HG03135 (cell line): Measurements from ENCODE around the gene GDPD5.

Source experiments
- ATAC-seq: cut with Tn5 transposase; IDR thresholded peaks from one replicate; pipeline ENCODE4 v1.9.1; 2021; ENCODE audit warnings: mild to moderate bottlenecking, moderate library complexity; ENCODE audit not compliant: unreplicated experiment

The GDPD5 gene

GRCh38 chr11:75516886-75517285 is 8.9 kb downstream of the GDPD5 start:
- ATAC-seq, result no peak

GRCh38 chr11:75516140-75516539 is 9.6 kb downstream of the GDPD5 start:
- ATAC-seq, result no peak

- ATAC-seq, result no peak
Measured at GRCh38 chr11:75514596-75514995, 11.1 kb downstream of the GDPD5 start.

DNA sequence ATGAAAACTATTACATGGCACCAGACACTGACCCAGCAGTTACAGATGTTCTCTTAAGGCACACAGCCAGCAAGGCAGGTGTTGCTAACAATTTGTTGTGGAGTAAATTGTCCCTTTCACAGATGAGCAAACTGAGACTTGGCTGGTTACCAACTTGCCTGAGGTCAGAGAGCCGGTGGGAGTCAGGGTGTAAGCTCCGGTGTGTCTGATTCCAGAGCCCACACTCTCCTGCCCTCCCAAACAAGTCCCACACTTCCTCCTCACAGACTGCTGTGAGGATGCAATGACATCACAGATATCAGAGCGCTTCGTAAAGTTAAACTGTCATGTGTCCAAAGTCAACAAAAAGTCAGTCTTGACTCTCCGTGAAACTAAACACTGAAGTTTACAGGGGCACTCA is 12.5 kb downstream of the GDPD5 start:
- ATAC-seq, result no peak

DNA sequence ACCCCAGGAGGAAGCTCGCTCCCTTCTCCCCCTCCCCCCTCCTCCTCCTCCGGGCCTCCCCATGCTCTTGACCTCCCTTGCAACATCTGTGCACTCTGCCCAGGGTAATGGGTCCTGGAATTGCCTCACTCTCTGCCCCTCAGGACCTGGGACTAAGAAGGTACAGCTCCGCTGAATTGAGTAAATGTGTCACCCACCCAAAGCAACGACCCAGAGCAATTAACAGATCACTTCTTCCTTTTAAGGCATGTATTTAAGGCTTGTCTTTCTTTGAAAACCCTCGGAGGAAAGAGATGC is 15.1 kb downstream of the GDPD5 start:
- no peak for ATAC-seq

- no peak for ATAC-seq
Measured at GRCh38 chr11:75510004-75510722, 15.6 kb downstream of the GDPD5 start.

- ATAC-seq, result no peak
Measured at GRCh38 chr11:75509020-75509720, 16.6 kb downstream of the GDPD5 start.

GRCh38 chr11:75508051-75508561 is 17.6 kb downstream of the GDPD5 start:
- peak; percentile 56 for ATAC-seq

GRCh38 chr11:75507571-75507970 is 18.2 kb downstream of the GDPD5 start:
- ATAC-seq, result no peak

- ATAC-seq, result no peak
Measured at GRCh38 chr11:75506827-75507226, 18.9 kb downstream of the GDPD5 start.

DNA sequence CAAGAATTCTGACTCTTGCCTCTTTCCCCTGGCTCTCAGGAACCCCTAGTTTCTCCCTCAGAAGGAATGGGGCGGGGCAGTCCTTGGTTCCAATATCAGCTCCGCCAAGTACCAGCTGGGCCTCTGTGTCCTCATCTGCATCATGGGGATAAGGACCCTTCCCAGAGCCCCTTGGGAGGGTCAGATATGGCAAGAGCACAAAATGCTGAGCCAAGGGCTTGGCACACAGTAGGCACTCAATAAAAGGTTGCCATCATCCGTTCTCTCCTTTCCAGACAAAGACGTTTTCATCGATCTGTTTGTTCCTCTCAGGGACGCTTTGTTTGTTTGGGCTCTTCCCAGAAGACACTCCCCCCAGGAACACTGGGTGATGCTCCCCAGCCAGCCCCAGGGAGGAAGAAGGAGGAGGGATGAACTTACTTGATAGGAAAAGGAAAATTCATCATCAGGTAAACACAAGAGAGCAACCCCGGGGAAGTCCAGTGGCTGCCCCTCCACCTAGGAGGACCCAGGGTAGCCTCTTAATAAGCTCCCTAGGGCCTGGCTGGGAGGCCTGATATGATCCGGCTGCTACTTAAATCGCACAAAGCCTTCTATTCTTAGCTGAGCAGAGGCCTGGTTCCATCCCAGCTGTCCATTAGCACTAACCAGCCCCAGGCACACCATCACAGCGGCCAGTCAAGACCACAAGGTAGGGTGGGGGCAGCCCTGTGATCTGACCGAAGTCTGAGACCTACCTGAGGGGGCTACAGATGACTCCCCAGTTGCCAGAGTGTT is 19.6 kb downstream of the GDPD5 start:
- no peak for ATAC-seq

DNA sequence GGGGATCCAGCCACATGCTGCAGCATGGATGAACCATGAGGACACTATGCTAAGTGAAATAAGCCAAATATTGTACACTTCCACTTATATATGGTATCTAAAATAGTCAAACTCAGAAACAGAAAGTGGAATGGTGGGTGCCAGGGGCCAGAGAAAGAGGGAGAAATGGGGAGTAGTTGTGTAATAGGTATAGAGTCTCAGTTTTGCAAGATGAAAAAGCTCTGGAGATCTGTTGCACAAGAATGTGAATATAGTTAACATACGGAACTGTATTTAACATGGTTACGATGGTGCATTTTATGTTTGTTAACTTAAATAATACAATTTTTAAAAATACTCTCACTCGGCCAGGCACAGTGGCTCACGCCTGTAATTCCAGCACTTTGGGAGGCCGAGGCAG is 21.2 kb downstream of the GDPD5 start:
- no peak for ATAC-seq

GRCh38 chr11:75503531-75504099 is 22.1 kb downstream of the GDPD5 start:
- ATAC-seq, result no peak

DNA sequence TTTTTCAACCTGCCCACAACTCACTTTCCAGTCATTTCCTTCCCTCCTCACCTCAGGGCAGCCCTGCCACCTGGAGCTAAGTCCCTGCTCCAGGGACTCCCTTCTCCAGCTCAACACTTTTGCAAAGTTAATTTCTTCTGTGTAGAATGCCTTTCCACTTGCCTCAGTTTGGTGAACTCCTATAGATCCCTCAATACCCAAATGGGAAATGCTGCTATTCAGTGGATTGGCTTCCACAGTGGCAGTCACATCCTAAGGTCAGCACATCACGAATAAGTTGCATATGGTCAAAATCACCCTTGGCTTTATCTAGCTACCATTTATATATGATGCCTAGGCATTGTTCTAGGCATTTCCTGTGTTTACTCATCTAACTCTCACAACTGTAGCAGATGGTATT is 23.6 kb downstream of the GDPD5 start:
- ATAC-seq, result no peak

- no peak for ATAC-seq
Measured at GRCh38 chr11:75500742-75501141, 25.0 kb downstream of the GDPD5 start.

GRCh38 chr11:75499423-75500190 is 26.1 kb downstream of the GDPD5 start:
- no peak for ATAC-seq

- no peak for ATAC-seq
Measured at GRCh38 chr11:75498556-75499255, 27.0 kb downstream of the GDPD5 start.

GRCh38 chr11:75497788-75498409 is 27.8 kb downstream of the GDPD5 start:
- ATAC-seq, result no peak

GRCh38 chr11:75496305-75496752 is 29.4 kb downstream of the GDPD5 start:
- ATAC-seq, result no peak
